ENCODE data around the gene PSME2. TPM values are rescaled to one million over a fixed set of nuclear protein-coding genes. Genes with fewer than 3 reads are reported as not detected.

Gene PSME2
- total RNA-seq, 1 experiment from 2014 or later = 288 TPM

DNA sequence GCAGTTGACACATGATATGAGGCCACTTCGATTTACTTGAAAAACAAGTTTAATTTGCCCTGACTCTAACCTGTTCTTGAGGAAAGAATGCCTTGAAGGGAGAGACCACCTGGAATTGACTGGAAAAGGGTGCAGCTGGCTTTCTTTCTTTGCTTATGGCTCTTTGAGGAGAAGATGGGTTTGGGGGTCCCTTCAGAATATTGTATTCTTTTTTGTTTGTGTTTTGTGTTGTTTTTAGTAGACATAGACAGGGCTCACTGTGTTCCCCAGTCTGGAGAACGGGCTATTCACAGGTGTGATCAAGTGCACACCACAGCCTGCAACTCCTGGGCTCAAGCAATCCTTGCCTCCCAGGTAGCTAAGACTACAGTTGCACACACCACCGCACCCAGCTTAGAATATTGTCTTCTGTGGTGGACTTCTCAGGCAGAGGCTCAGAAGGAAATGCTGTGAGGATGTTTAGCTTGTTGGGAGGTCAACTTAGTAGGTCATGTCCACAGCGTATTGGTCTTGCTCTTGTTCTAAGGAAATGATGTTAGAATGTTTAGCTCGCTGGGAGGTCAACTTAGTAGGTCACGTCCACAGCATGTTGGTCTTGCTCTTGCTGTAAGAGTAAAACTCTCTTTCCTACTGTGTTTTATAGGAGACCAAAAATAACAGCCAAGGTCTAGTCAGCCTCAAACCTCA is 30.1 kb downstream of the PSME2 start:
- intact Hi-C loops (cut with micrococcal nuclease; ENCODE audit: unreplicated experiment) = no loop called here
- Mint-ChIP-seq H3K27me3 (ENCODE audit: unreplicated experiment) (no peaks in the 10 kb centered on the region), H3K4me1 (ENCODE audit: low read depth, unreplicated experiment) (peaks cover 19% of the 10 kb centered on the region), H3K36me3 (ENCODE audit: insufficient read depth, unreplicated experiment) (peaks cover 47% of the 10 kb centered on the region), H3K9me3 (ENCODE audit: low read depth, unreplicated experiment) (no peaks in the 10 kb centered on the region), H3K4me3 (ENCODE audit: low read depth, unreplicated experiment) (peak overlapping the region; percentile 82), H3K27ac (ENCODE audit: unreplicated experiment) (peak overlapping the region; percentile 98)
- TF ChIP-seq, protein P1, sequence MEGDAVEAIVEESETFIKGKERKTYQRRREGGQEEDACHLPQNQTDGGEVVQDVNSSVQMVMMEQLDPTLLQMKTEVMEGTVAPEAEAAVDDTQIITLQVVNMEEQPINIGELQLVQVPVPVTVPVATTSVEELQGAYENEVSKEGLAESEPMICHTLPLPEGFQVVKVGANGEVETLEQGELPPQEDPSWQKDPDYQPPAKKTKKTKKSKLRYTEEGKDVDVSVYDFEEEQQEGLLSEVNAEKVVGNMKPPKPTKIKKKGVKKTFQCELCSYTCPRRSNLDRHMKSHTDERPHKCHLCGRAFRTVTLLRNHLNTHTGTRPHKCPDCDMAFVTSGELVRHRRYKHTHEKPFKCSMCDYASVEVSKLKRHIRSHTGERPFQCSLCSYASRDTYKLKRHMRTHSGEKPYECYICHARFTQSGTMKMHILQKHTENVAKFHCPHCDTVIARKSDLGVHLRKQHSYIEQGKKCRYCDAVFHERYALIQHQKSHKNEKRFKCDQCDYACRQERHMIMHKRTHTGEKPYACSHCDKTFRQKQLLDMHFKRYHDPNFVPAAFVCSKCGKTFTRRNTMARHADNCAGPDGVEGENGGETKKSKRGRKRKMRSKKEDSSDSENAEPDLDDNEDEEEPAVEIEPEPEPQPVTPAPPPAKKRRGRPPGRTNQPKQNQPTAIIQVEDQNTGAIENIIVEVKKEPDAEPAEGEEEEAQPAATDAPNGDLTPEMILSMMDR (IDR thresholded peaks at IDR 0.05; ENCODE audit: unreplicated experiment) = no peak
- CTCF ChIA-PET = interaction anchor here (3.2 kb wide), 1 partner anchor 22 kb away, joined by 23 read pairs; the partner anchor contains the start of gene PCK2
- no peak for DNase-seq
- BruUV-seq (replicated peaks) = no TSS peak

- intact Hi-C loops (cut with micrococcal nuclease; ENCODE audit: unreplicated experiment) = loop anchor here (2.0 kb wide), 2 partner anchors 25 to 45 kb away; partner anchors contain the start of genes EMC9 and IRF9
- DNase-seq = no peak
- no peaks in the 10 kb centered on the region for H3K9me3 Mint-ChIP-seq (ENCODE audit: low read depth, unreplicated experiment)
- peak overlapping the region; percentile 82 for H3K4me3 Mint-ChIP-seq (ENCODE audit: low read depth, unreplicated experiment)
- no peaks in the 10 kb centered on the region for H3K27me3 Mint-ChIP-seq (ENCODE audit: unreplicated experiment)
- H3K4me1 Mint-ChIP-seq (ENCODE audit: low read depth, unreplicated experiment) = peaks cover 19% of the 10 kb centered on the region
- TSS peak; percentile 69 for BruUV-seq (replicated peaks)
- peaks cover 47% of the 10 kb centered on the region for H3K36me3 Mint-ChIP-seq (ENCODE audit: insufficient read depth, unreplicated experiment)
- TF ChIP-seq, protein P1 (IDR thresholded peaks at IDR 0.05; ENCODE audit: unreplicated experiment) = no peak
- peak overlapping the region; percentile 98 for H3K27ac Mint-ChIP-seq (ENCODE audit: unreplicated experiment)
- CTCF ChIA-PET = interaction anchor here (1.4 to 3.2 kb wide), 6 partner anchors 21 to 57 kb away, joined by 5 to 23 read pairs (median 12); partner anchors contain the start of genes EMC9, IRF9, PCK2 and PSME2
These were observed 30.8 kb downstream of the PSME2 start for GRCh38 chr14:24115422-24116127.

DNA sequence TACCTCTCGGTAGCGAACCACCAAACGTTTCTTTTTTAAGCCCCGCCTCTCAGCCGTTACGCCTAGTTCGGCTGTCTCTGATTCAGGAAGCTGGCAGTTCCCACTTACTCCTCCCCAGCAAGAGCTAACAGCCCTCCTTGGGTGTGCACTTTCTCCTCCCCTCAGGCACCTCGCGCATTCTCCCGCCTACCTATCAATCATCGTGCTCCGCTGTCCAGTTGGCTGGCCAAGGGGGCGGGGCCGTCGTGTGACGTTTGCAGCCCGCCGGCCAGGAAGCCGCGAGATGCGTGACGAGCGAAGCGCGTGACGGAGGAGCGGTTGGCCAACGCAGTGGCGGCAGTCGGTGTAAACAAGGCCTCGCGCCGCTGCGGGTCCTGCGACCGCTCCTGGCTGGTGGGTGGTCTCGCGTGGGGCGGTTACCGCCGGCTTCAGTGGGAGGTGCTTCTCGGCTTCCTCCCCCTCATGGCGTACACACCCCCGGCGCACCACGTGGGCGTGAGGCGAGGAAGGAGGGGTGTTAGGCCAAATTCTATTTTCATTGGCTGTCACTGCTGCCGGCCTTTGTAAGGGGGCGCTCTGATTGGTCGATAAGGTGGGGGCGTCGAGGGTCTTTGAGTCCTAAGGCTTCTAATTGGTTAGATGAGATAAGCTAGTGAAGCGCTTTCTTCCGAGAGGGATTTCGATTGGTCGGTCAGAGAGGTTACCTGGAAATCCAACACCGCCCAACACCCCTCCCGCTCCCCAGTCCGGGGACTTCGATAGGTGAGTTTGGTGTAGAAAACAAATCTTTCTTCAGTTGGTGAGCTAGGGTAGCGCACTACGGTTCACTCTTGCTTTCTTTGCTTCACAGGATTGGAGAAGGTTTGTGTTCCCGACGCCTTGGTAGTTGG is 31.6 kb downstream of the PSME2 start, which contains the start of the genes DCAF11 and NRL:
Gene DCAF11 (plus strand): TSS at position 246 of the 890 bp plus-strand sequence. CDS start 818 bp downstream, outside the sequence.
Gene NRL (minus strand): TSS at position 418 of the 890 bp plus-strand sequence. CDS start 32,101 bp downstream, outside the sequence.
- Mint-ChIP-seq H3K9me3 (ENCODE audit: low read depth, unreplicated experiment) (no peaks in the 10 kb centered on the region), H3K27me3 (ENCODE audit: unreplicated experiment) (no peaks in the 10 kb centered on the region), H3K4me3 (ENCODE audit: low read depth, unreplicated experiment) (peak within 1 kb of the TSS; percentile 82), H3K36me3 (ENCODE audit: insufficient read depth, unreplicated experiment) (peaks cover 47% of the 10 kb centered on the region), H3K4me1 (ENCODE audit: low read depth, unreplicated experiment) (peaks cover 19% of the 10 kb centered on the region), H3K27ac (ENCODE audit: unreplicated experiment) (peak within 1 kb of the TSS; percentile 98)
- BruUV-seq (replicated peaks) = no TSS peak
- CTCF ChIA-PET = interaction anchor here (0.9 to 3.2 kb wide), 9 partner anchors 21 to 56 kb away, joined by 3 to 23 read pairs (median 8); partner anchors contain the start of genes EMC9, IRF9, PCK2 and PSME1
- TF ChIP-seq, protein P1 (IDR thresholded peaks at IDR 0.05; ENCODE audit: unreplicated experiment) = no peak
- peak; percentile 98 for DNase-seq
- intact Hi-C loops (cut with micrococcal nuclease; ENCODE audit: unreplicated experiment) = loop anchor here (2.0 kb wide), 2 partner anchors 26 to 46 kb away; partner anchors contain the start of genes EMC9 and IRF9
